ENCODE data around the gene PEA15.

PEA15 gene

DNA sequence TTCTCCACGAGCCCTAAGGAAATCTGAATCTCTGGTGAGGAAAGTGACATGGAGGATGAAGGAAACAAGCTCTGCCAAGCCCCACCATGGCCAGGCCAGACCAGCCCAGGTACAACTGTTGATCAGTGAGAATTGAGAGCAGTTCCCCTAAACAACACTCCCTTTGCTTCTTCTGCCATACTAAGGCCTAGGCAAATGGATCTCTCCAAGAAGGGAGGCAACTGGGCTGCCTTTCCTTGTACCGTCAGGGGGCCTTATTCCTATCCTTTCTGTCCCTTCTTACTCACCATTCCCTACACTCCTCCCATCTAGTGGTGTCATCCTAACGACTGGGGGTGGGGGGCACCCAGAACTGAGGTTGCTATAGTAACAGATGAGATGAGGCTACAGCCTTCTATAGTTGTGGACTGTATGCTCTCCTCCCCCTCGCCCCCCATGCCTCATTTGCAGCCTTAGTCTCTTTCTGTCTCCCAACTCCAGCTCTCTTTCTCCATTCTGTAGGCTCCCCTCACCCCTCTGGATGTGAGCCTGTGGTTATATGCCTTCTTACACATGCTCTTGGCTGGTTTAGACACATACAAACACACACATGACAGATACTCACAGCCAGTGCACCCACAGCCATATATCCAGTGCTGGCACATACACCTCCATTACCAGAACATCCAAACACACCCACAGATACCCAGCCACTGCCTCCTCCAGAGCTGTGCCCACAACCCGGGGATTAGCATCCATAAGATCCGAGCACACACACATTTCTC, 3.6 kb downstream of the PEA15 start:
- no peak for DNase-seq (ENCODE audit: low spot score)

DNA sequence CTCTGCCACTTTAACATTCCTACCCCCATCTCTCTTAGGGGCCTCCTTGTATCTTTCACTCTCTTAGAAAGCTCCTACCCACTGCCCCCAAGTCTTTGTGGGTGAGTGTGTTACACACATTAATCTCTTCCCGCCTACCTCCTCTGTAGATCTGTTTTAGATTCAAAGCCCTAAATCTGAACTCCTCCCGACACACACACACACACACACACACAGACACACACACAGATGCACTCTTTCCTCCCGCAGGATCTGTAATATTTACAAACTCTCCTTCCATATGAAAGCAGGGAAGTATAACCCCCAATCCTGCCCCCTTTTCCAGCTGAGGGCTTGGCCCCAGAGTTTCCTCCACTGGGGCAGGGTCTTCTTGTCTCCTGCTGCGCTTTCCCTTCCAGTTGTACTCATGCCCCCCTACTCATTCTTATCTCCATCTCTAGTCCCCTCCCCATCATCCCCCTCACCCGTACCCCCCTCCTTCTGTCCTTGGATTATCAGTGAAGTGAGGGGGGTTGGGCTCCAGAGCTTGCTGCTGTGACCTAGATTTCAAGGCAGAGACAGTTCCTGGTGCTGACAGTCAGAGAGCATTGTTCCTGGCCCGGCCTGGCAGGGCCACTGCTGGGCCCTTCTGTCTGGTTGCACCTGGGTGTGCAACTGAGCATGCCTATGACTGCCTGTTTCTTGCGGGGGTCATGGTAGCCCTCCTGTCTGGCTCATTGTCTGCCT, 4.3 kb downstream of the PEA15 start:
- no peak for DNase-seq (ENCODE audit: low spot score)

DNA sequence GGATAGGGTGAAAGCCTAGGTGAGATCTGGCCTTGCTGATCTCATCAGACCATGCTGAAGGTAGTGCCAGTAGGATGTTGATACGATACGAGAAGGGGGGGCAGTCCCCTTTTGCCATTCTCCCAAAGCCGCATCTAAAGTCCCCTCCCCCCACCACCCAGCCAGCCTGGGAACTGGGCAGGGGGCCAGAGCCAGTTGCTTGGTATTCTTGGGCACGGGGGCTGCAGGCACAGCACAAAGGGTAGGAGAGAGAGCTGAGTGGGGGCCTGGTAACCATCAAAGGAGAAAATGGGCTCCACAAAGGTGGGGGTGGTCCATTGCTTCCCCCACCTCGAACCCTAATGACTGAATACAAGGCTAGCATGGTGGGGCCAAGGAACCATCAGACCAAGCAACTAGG, 5.4 kb downstream of the PEA15 start:
- no peak for DNase-seq (ENCODE audit: low spot score)

- no peak for DNase-seq (ENCODE audit: low spot score)
Observed at GRCh38 chr1:160211046-160211790, 6.0 kb downstream of the PEA15 start.

GRCh38 chr1:160214481-160215140, 9.4 kb downstream of the PEA15 start:
- DNase-seq (ENCODE audit: low spot score): no peak

DNA sequence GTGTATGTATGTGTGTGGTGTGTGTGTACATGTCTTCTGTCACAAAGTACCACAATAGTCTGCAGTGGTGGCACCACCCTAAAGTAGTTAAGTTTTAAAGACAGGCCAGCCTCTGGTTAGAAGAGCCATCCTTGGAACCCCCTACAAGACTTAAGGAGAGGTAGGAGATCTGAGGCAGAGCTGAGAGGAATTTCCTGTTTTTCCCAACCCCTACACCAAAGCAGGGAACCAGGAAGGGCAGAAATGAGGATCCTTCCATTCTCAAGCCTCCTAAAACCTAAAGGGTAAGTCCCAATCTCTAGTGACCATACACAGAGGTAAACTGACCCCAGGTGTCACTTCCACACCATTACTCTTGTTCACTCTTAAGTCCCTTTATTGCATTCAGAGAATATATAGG, 11.1 kb downstream of the PEA15 start:
- no peak for DNase-seq (ENCODE audit: low spot score)

GRCh38 chr1:160217481-160218051, 12.4 kb downstream of the PEA15 start:
- DNase-seq (ENCODE audit: low spot score): no peak

DNA sequence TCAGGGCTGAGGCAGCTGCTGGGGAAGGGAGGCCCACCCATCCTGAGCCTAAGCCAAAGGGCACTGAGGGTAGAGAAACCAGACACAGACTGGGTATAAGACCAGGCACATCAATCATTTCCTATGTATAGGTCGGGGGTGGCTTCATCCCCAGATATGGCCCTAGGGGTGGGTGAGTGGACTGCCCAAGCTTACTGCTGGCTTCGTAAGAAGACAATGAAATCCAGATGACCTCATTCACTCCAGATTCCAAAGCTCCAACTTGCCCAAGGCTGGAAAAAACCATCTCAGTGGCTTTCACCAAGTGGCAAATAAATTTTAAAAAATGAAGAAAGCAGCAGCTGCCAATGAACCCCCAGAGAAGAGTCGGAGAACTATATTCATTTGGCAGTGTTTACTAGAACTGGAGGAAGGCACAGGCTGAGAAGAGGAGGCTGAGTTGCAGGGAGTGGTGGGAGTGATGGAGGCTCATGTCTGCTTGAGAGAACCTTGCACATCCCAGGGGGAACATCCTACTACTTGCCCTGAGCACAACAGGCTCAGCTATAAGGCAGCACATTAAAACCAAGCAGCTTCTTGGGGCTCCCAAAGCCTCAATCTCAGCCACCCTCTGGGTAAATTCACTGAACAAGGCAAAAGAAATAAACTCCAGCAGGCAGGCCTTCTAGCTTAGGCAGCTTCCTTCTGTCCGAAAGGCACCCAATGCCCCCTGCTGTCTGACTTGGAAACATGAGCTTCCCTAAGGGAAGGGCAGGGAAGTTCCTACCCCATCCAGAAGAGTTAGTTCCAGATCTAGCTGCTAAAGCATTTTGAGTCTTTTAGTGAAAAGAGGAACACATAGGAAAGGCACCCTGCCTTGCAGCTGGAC, 14.1 kb downstream of the PEA15 start:
- DNase-seq (ENCODE audit: low spot score): no peak

GRCh38 chr1:160220301-160220700, 15.1 kb downstream of the PEA15 start:
- no peak for DNase-seq (ENCODE audit: low spot score)

DNA sequence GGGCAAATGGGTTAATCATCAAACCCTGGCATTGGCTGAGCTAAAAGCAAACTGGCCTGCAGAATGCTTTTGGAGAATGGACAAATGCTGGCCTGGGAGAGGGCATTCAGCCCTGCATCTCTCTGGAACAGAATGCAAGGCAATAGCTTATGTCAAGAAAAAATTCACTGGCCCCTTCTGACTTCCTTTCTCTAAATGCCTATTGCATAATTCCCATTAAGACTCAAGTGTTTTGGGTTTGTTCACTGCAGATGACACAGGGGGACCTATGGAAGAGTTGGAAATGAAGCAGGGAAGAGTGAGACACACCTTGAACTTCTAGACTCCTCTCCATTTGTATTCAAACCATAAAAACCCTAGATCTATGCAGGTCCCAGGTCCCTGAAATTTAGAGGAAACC, 15.9 kb downstream of the PEA15 start:
- no peak for DNase-seq (ENCODE audit: low spot score)

DNA sequence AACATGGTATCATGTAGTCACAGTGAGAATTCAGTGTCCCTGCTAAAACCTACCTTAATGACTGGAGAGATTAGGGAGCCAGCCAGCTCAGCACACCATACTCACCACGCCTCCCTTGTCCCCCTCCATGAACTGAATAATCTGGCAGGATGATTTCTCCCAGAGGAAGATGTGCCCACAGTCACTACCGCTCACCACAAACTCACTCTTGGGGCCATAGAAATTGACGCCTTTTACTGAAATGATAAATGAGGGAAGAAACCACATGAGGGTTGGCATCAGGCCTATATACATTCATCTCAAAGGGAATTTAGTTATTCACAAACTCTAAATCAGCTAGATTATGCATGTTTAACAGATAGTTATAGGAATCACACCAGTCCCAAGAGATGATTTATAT, 17.4 kb downstream of the PEA15 start:
- DNase-seq (ENCODE audit: low spot score): no peak

DNA sequence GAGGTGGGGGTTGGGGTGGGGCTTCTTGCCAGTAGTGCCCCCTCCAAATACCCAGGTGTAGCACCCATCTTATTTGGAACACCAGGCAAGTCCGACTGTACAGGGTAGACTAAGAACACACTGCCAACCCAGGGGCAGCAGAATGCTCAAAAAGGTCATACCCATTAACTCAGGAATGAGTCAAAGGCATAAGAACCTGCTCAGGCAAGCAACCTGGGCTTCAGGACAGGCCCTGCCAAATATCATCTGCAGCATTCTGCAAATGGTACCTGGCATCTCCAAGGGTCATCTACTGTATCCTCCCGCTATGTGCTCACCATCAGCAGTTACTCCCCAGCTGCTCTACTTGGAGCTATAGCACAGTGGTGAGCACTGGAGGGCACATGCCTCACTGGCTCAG, 19.4 kb downstream of the PEA15 start:
- DNase-seq (ENCODE audit: low spot score): no peak

DNA sequence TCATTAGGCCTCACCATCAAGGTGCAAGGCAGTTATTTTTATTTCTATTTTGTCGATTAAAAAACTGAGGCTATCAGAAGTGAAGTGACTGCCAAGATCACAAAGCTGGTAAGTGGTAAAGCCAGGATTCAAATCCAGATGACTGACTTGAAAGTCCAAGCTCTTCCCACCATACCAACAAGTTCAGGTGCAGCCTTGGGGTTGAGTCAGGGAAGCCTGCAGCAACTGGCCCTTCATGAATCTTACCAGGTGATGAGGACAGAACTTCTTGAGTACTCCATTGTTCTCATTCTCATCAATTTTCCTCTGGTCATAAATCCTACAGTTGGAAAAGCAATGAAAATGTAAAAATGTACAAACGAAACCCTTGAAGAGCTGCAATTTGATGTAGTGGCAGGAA, 20.2 kb downstream of the PEA15 start:
- DNase-seq (ENCODE audit: low spot score): no peak

GRCh38 chr1:160226623-160227022, 21.4 kb downstream of the PEA15 start:
- DNase-seq (ENCODE audit: low spot score): no peak

DNA sequence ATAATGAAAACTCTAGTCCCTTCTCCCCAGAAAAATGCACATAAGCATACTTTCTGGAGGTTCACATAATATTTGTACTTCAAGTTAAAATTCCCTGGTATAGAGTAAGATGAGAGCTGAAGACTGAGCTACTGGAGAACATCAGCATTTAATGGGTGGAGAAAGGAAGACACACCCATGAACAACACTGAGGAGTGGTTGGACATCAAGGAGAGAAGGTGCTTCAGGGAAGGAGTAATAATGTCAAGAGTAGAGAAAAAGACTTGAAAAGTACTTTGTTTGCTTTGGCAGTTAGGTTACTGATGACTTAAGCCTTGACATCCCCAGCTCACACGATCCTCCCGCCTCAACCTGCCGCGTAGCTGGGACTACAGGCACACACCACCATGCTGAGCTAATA, 21.9 kb downstream of the PEA15 start:
- DNase-seq (ENCODE audit: low spot score): no peak

DNA sequence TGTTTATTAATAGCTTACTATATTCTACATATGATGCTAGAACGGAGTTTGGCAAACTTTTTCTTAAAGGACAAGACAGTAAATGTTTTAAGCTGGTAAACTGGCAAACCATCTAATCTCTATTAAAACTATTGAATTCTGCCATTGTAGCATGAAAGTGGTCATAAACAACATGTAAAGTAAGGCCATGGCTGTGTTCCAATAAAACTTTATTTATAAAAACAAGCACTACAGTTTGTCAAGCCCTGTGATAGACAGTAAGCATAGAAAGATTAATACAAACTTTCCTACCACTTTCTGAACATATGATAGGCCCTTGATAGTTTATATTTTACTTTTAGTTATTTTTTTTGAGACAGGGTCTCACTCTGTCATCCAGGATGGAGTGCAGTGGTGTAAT, 22.4 kb downstream of the PEA15 start:
- DNase-seq (ENCODE audit: low spot score): no peak

GRCh38 chr1:160228431-160228830, 23.2 kb downstream of the PEA15 start:
- no peak for DNase-seq (ENCODE audit: low spot score)

DNA sequence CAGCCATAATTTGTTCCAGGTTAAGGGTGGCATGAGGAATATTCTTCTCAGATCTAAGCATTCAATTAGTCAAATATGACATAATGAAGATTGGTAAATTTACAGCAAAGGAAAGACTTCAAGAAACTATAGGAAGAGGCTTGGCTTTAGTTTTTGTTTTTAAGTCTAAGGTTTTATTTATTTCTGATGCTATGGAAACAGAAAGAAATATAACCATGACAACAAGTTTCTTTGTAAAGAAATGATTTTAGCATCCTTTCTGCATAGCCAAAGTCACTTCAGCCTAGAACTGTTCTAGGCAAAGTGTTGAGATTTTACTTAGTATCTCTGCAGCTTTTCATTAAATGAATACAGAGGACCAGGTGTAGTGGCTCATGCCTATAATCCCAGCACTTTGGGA, 27.7 kb downstream of the PEA15 start:
- DNase-seq (ENCODE audit: low spot score): no peak

- DNase-seq (ENCODE audit: low spot score): no peak
Observed at GRCh38 chr1:160236806-160237205, 31.6 kb downstream of the PEA15 start.

GRCh38 chr1:160237558-160237957, 32.4 kb downstream of the PEA15 start:
- DNase-seq (ENCODE audit: low spot score): no peak

DNA sequence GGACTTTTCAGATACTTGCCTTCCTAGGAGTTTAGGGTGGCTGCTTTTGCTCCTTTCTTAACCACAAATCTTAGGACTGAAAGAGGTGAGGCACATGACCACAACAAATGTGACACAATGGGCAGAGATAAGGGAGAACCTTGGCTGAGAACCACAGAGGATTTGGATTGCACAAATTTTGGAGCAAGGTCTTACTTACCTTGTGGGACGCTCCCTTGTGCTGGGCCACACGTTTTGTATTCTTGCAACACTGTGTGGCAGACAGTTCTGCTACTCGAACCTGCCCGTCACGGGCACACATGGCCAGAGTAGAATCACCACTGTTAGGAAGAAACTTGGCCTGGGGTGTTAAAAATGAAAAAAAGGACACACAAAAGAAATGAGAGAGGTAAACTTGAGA, 33.2 kb downstream of the PEA15 start:
- no peak for DNase-seq (ENCODE audit: low spot score)

All from hematopoietic multipotent progenitor cell treated with erythropoietin and hydrocortisone succinate and interleukin-3 and kit ligand, for 15 days (in vitro differentiated cells).